Subcutaneous abdominal adipose tissue (tissue), 5 donors: ENCODE measurements around the gene EMX1.

Source experiments
- H3K27ac ChIP-seq: one replicate; pipeline ENCODE4 v1.7.0; 2013; ENCODE audit warnings: low read depth, mild to moderate bottlenecking, inconsistent platforms, low read length, moderate library complexity
- H3K27me3 ChIP-seq, 5 donors: one replicate each; pipeline ENCODE4 v1.7.0; 2013; ENCODE audit warnings: low read length in 5 of 5, inconsistent platforms in 1 of 5; ENCODE audit not compliant: control insufficient read depth in 5 of 5, insufficient read depth in 4 of 5
- H3K36me3 ChIP-seq, 5 donors: one replicate each; pipeline ENCODE4 v1.7.0; 2013; ENCODE audit warnings: low read length in 5 of 5; ENCODE audit not compliant: control insufficient read depth in 5 of 5, insufficient read depth in 5 of 5
- H3K4me1 ChIP-seq, 5 donors: one replicate each; pipeline ENCODE4 v1.7.0; 2013; ENCODE audit warnings: low read length in 5 of 5, mild to moderate bottlenecking in 3 of 5, moderate library complexity in 1 of 5; ENCODE audit not compliant: control insufficient read depth in 5 of 5, insufficient read depth in 5 of 5
- H3K4me3 ChIP-seq, 5 donors: one replicate each; pipeline ENCODE4 v1.7.0; 2013; ENCODE audit warnings: low read length in 5 of 5, low read depth in 1 of 5
- H3K9ac ChIP-seq, 5 donors: one replicate each; pipeline ENCODE4 v1.7.0; 2013; ENCODE audit warnings: low read length in 5 of 5, mild to moderate bottlenecking in 4 of 5, moderate library complexity in 3 of 5
- H3K9me3 ChIP-seq, 5 donors: one replicate each; pipeline ENCODE4 v1.7.0; 2013; ENCODE audit warnings: low read length in 5 of 5; ENCODE audit not compliant: control insufficient read depth in 5 of 5
- donor health status: healthy.
- donor health status: healthy.
- donor health status: healthy.
- donor health status: healthy.
- donor health status: healthy.

The EMX1 gene

DNA sequence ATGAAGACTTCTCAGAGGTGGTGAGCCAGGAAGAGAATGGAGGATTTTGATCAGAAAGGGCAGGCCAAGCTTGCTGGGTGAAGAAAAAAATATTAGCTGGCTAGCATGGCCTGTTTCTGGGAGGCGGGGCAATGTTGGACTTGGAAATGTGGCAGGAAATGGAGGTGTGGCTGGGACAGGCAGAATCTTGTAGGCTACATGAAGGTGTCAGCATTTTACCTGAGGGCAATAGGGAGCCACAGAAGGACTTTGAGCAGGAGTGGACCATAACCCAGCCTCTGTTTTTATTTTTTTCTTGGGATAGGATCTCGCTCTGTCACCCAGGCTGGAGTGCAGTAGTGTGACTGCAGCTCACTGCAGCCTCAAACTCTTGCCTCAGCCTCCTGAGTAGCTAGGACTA is 31.7 kb downstream of the EMX1 start:
- Histone ChIP-seq H3K9ac (no peak overlapping the region), H3K27ac (no peak overlapping the region), H3K36me3 (peaks cover 0 to 12% (median 2%) of the 10 kb centered on the region in 5 donors), H3K27me3 (no peaks in the 10 kb centered on the region), H3K4me3 (no peak overlapping the region), H3K9me3 (no peaks in the 10 kb centered on the region), H3K4me1 (peaks cover 0 to 4% (median 0%) of the 10 kb centered on the region in 5 donors)

GRCh38 chr2:72949642-72950041 is 32.3 kb downstream of the EMX1 start:
- H3K4me1 ChIP-seq: peaks cover 0 to 9% (median 3%) of the 10 kb centered on the region in 5 donors
- no peak overlapping the region for H3K4me3 ChIP-seq
- H3K27me3 ChIP-seq: no peaks in the 10 kb centered on the region
- H3K9me3 ChIP-seq: no peaks in the 10 kb centered on the region
- H3K9ac ChIP-seq: no peak overlapping the region
- no peak overlapping the region for H3K27ac ChIP-seq
- peaks cover 0 to 9% (median 2%) of the 10 kb centered on the region in 5 donors for H3K36me3 ChIP-seq

GRCh38 chr2:72950558-72951255 is 33.4 kb downstream of the EMX1 start:
- Histone ChIP-seq H3K4me1 (peaks cover 0 to 19% (median 12%) of the 10 kb centered on the region in 5 donors), H3K27ac (no peak overlapping the region), H3K36me3 (no peaks in the 10 kb centered on the region), H3K4me3 (no peak overlapping the region), H3K9me3 (no peaks in the 10 kb centered on the region), H3K27me3 (no peaks in the 10 kb centered on the region), H3K9ac (no peak overlapping the region)

- H3K27ac ChIP-seq: no peak overlapping the region
- no peaks in the 10 kb centered on the region for H3K36me3 ChIP-seq
- H3K4me1 ChIP-seq: peaks cover 0 to 25% (median 12%) of the 10 kb centered on the region in 5 donors
- no peak overlapping the region for H3K4me3 ChIP-seq
- H3K9ac ChIP-seq: no peak overlapping the region
- no peaks in the 10 kb centered on the region for H3K27me3 ChIP-seq
- H3K9me3 ChIP-seq: no peaks in the 10 kb centered on the region
These were observed 34.2 kb downstream of the EMX1 start for GRCh38 chr2:72951303-72952095.

DNA sequence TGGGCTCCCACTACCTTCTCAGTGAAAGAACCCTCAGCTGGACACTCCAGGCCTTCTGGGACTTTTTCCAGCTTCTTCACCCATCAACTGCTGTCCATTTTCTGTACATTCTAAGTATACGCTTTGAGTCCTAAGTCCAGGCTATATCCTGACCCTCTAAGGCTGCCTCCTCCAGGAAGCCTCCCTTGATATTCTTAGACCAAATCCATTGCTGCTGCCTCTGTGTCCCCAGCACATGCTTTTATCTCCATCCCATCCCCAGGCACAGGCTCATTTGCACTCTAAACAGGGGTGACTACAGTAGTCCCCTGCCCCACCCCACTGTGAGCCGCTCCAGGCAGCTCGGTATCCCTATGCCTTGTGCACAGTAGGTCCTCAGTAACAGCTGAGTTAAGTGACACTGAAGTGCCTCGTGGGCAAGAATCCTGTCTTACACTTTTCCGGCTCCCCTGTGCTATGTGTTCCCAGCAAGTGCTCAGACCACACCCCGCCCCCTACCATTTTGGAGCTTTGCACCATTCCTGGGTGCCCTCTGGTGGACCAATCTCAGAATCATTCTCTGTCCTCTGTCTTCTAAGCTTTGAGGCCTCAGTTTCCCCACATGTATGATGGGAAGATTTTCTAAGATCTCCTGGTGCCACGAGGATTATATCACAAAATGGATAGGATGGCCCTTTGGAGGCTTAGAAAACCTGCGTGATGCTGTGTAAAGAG is 34.9 kb downstream of the EMX1 start:
- no peaks in the 10 kb centered on the region for H3K9me3 ChIP-seq
- H3K36me3 ChIP-seq: no peaks in the 10 kb centered on the region
- H3K27me3 ChIP-seq: no peaks in the 10 kb centered on the region
- no peak overlapping the region for H3K9ac ChIP-seq
- H3K4me1 ChIP-seq: peaks cover 0 to 25% (median 12%) of the 10 kb centered on the region in 5 donors
- H3K4me3 ChIP-seq: no peak overlapping the region
- no peak overlapping the region for H3K27ac ChIP-seq

DNA sequence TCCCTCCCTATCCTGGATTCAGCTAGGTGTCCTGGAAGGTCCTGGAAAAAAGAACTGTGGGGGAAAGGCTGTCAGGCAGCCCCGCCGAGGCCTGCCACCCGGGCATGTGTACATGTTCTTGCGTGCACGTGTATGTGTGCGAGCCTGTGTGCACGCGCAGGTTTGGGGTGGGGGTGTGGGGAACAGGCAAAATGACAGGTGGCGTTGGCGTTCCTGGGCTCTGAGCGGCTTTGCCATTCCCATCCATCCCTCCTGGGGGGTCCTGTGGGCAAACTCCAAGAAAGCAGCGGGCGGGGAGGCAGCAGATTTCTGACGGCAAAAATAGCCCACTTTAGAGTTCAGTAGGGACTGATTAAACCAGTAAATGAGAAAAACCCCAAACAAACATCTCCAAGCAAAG is 35.6 kb downstream of the EMX1 start:
- Histone ChIP-seq H3K4me3 (no peak overlapping the region), H3K36me3 (no peaks in the 10 kb centered on the region), H3K4me1 (peaks cover 0 to 31% (median 12%) of the 10 kb centered on the region in 5 donors), H3K9ac (no peak overlapping the region), H3K27me3 (no peaks in the 10 kb centered on the region), H3K27ac (no peak overlapping the region), H3K9me3 (no peaks in the 10 kb centered on the region)

GRCh38 chr2:72953528-72953927 is 36.2 kb downstream of the EMX1 start:
- peaks cover 0 to 32% (median 12%) of the 10 kb centered on the region in 5 donors for H3K4me1 ChIP-seq
- H3K36me3 ChIP-seq: no peaks in the 10 kb centered on the region
- H3K4me3 ChIP-seq: no peak overlapping the region
- no peaks in the 10 kb centered on the region for H3K27me3 ChIP-seq
- H3K9me3 ChIP-seq: no peaks in the 10 kb centered on the region
- no peak overlapping the region for H3K9ac ChIP-seq
- H3K27ac ChIP-seq: no peak overlapping the region

DNA sequence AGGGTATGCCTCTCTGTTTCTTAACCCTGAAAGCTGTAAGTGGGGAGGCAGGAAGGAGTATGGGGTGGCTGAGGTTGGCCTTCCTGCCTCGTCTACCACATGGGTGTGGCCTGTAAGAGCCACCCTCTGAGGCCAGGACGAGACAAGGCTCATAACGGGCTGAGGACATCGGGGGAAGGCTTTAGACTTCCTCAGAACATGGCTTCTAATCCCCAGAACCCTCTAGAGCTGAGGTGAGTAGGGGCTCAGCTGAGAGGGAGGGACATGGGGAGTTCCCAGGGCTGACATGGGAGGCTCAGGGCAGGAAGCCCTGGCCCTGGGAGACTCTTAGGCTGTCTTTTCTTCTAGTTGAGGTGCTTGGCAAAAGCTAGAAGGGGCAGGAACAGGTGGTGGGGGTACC is 36.7 kb downstream of the EMX1 start:
- H3K9me3 ChIP-seq: no peaks in the 10 kb centered on the region
- no peak overlapping the region for H3K9ac ChIP-seq
- no peaks in the 10 kb centered on the region for H3K27me3 ChIP-seq
- H3K4me1 ChIP-seq: peaks cover 0 to 32% (median 12%) of the 10 kb centered on the region in 5 donors
- H3K36me3 ChIP-seq: no peaks in the 10 kb centered on the region
- H3K27ac ChIP-seq: no peak overlapping the region
- peak overlapping the region in 1 of 5 donors; percentile 11 for H3K4me3 ChIP-seq

- Histone ChIP-seq H3K27ac (no peak overlapping the region), H3K27me3 (no peaks in the 10 kb centered on the region), H3K4me1 (peaks cover 0 to 32% (median 12%) of the 10 kb centered on the region in 5 donors), H3K4me3 (no peak overlapping the region), H3K9ac (no peak overlapping the region), H3K9me3 (no peaks in the 10 kb centered on the region), H3K36me3 (no peaks in the 10 kb centered on the region)
These were observed 37.3 kb downstream of the EMX1 start for GRCh38 chr2:72954376-72955227.
